Measurements from ENCODE around the gene BRD9.
A peak's percentile ranks its signal among the peaks of the same experiment; 100 is the strongest.

Gene BRD9

GRCh38 chr5:909994-910768 lies 17.6 kb upstream of the BRD9 start:
- no peak for DNase-seq (ENCODE audit: extremely low spot score)
- TF ChIP-seq PKNOX1 (IDR thresholded peaks at IDR 0.05), result peak; percentile 57
- TF ChIP-seq HDGF (IDR thresholded peaks at IDR 0.05; ENCODE audit: borderline replicate concordance), result no peak
- POLR2A ChIA-PET, result no interaction called here
- CTCF ChIA-PET, result no interaction called here

- CTCF ChIA-PET, result no interaction called here
- TF ChIP-seq SUZ12 (IDR thresholded peaks at IDR 0.05) (no peak), PKNOX1 (IDR thresholded peaks at IDR 0.05) (no peak), BHLHE40 (IDR thresholded peaks at IDR 0.05; ENCODE audit: borderline replicate concordance) (no peak), NFRKB (IDR thresholded peaks at IDR 0.05) (no peak), FOXA1 (IDR thresholded peaks at IDR 0.05) (no peak), LEF1 (IDR thresholded peaks at IDR 0.05; ENCODE audit: borderline replicate concordance) (no peak), CTBP1 (IDR thresholded peaks at IDR 0.05; ENCODE audit: borderline replicate concordance) (no peak), HDGF (IDR thresholded peaks at IDR 0.05; ENCODE audit: borderline replicate concordance) (no peak), FOXK2 (IDR thresholded peaks at IDR 0.05) (no peak), TARDBP (IDR thresholded peaks at IDR 0.05) (no peak), ZNF384 (IDR thresholded peaks at IDR 0.05) (no peak), FOXM1 (IDR thresholded peaks at IDR 0.05; ENCODE audit: borderline replicate concordance) (no peak), L3MBTL2 (conservative IDR thresholded peaks at IDR 0.05) (no peak), ELF4 (IDR thresholded peaks at IDR 0.05) (no peak)
- POLR2A ChIA-PET, result no interaction called here
- no peak for DNase-seq (ENCODE audit: extremely low spot score)
These were observed 16.5 kb upstream of the BRD9 start for GRCh38 chr5:909086-909485.

GRCh38 chr5:908172-908571 lies 15.6 kb upstream of the BRD9 start:
- no peak for TF ChIP-seq SUZ12 (IDR thresholded peaks at IDR 0.05)
- no peak for TF ChIP-seq ELF4 (IDR thresholded peaks at IDR 0.05)
- no peak for TF ChIP-seq FOXK2 (IDR thresholded peaks at IDR 0.05)
- no peak for TF ChIP-seq BHLHE40 (IDR thresholded peaks at IDR 0.05; ENCODE audit: borderline replicate concordance)
- no peak for TF ChIP-seq CTBP1 (IDR thresholded peaks at IDR 0.05; ENCODE audit: borderline replicate concordance)
- no peak for TF ChIP-seq L3MBTL2 (conservative IDR thresholded peaks at IDR 0.05)
- TF ChIP-seq TARDBP (IDR thresholded peaks at IDR 0.05), result no peak
- TF ChIP-seq FOXA1 (IDR thresholded peaks at IDR 0.05), result no peak
- TF ChIP-seq SP1 (IDR thresholded peaks at IDR 0.05), result no peak
- no peak for TF ChIP-seq LEF1 (IDR thresholded peaks at IDR 0.05; ENCODE audit: borderline replicate concordance)
- no peak for TF ChIP-seq HDGF (IDR thresholded peaks at IDR 0.05; ENCODE audit: borderline replicate concordance)
- TF ChIP-seq PKNOX1 (IDR thresholded peaks at IDR 0.05), result no peak
- no peak for TF ChIP-seq FOXM1 (IDR thresholded peaks at IDR 0.05; ENCODE audit: borderline replicate concordance)
- TF ChIP-seq ZNF384 (IDR thresholded peaks at IDR 0.05), result no peak
- TF ChIP-seq ARNT (IDR thresholded peaks at IDR 0.05), result no peak
- no peak for DNase-seq (ENCODE audit: extremely low spot score)
- CTCF ChIA-PET, result no interaction called here
- POLR2A ChIA-PET, result no interaction called here

GRCh38 chr5:907366-907910 lies 14.8 kb upstream of the BRD9 start:
- no peak for DNase-seq (ENCODE audit: extremely low spot score)
- ChIA-PET CTCF (no interaction called here), POLR2A (no interaction called here)
- TF ChIP-seq SUZ12 (IDR thresholded peaks at IDR 0.05) (no peak), ELF4 (IDR thresholded peaks at IDR 0.05) (no peak), NFRKB (IDR thresholded peaks at IDR 0.05) (no peak), LEF1 (IDR thresholded peaks at IDR 0.05; ENCODE audit: borderline replicate concordance) (no peak), FOXA1 (IDR thresholded peaks at IDR 0.05) (no peak), ARNT (IDR thresholded peaks at IDR 0.05) (no peak), CTBP1 (IDR thresholded peaks at IDR 0.05; ENCODE audit: borderline replicate concordance) (no peak), PKNOX1 (IDR thresholded peaks at IDR 0.05) (no peak), ZNF384 (IDR thresholded peaks at IDR 0.05) (no peak), FOXK2 (IDR thresholded peaks at IDR 0.05) (no peak)

GRCh38 chr5:905139-905642 lies 12.6 kb upstream of the BRD9 start:
- ChIA-PET CTCF (interaction anchor here (0.8 kb wide), 1 partner anchor 234 kb away, joined by 3 read pairs; no protein-coding TSS in a partner anchor), POLR2A (interaction anchor here (0.7 kb wide), 2 partner anchors 8 to 12 kb away, joined by 3 read pairs; partner anchors contain the start of genes BRD9 and TRIP13)
- no peak for DNase-seq (ENCODE audit: extremely low spot score)
- TF ChIP-seq PKNOX1 (IDR thresholded peaks at IDR 0.05) (no peak), ARNT (IDR thresholded peaks at IDR 0.05) (no peak), CTBP1 (IDR thresholded peaks at IDR 0.05; ENCODE audit: borderline replicate concordance) (no peak), TARDBP (IDR thresholded peaks at IDR 0.05) (no peak), L3MBTL2 (conservative IDR thresholded peaks at IDR 0.05) (no peak), SP1 (IDR thresholded peaks at IDR 0.05) (no peak), SUZ12 (IDR thresholded peaks at IDR 0.05) (no peak), HDGF (IDR thresholded peaks at IDR 0.05; ENCODE audit: borderline replicate concordance) (no peak), ELF4 (IDR thresholded peaks at IDR 0.05) (no peak), ZNF384 (IDR thresholded peaks at IDR 0.05) (no peak), FOXK2 (IDR thresholded peaks at IDR 0.05) (no peak), FOXM1 (IDR thresholded peaks at IDR 0.05; ENCODE audit: borderline replicate concordance) (no peak), LEF1 (IDR thresholded peaks at IDR 0.05; ENCODE audit: borderline replicate concordance) (no peak), NFRKB (IDR thresholded peaks at IDR 0.05) (no peak), FOXA1 (IDR thresholded peaks at IDR 0.05) (no peak), BHLHE40 (IDR thresholded peaks at IDR 0.05; ENCODE audit: borderline replicate concordance) (no peak)

Data from HEK293T (cell line).